Caco-2 (cell line): ENCODE measurements around the gene DOCK2. TPM values are rescaled to one million over a fixed set of nuclear protein-coding genes. Genes with fewer than 3 reads are reported as not detected.
"Not testable (repeated sequence)": the region's sequence is repeated elsewhere in the genome, so short reads cannot be mapped to it uniquely, and the experiment has no call there.

ENCODE experiments used
- BruUV-seq: library from RNA; stranded (reverse); fragments of 400-500 nt; replicated peaks from 2 replicates; lab custom pipeline; 2021; lab: Mats Ljungman, UMichigan
- CTCF ChIA-PET: fragments of 300-600 bp; sonication (Branson Sonifier 250); formaldehyde crosslinking; loops from one replicate; lab custom pipeline; 2022; ENCODE audit warnings: antibody characterized with exemption; lab: Charles Lee
- POLR2A ChIA-PET: fragments of 300-600 bp; sonication (Branson Sonifier 250); formaldehyde crosslinking; loops from one replicate; lab custom pipeline; 2022; ENCODE audit warnings: antibody characterized with exemption; lab: Charles Lee
- DNase-seq, 2 experiments: peaks; one replicate each; pipeline versions ENCODE4 v3.0.0 to v3.0.0-alpha.2; 2020 to 2022
- H3K27me3 ChIP-seq: replicated peaks from 2 replicates; pipeline ENCODE4 v1.6.0; 2011; ENCODE audit warnings: low read length; ENCODE audit not compliant: control insufficient read depth, insufficient read depth
- H3K36me3 ChIP-seq: 2 replicates; pipeline ENCODE4 v1.5.1; 2011; ENCODE audit warnings: low read length; ENCODE audit not compliant: control insufficient read depth, insufficient read depth
- H3K4me1 ChIP-seq: fragments of 250-450 bp; sonication (Bioruptor Pico); 2 replicates; pipeline ENCODE4 v1.5.1; 2020; ENCODE audit warnings: mild to moderate bottlenecking
- H3K4me3 ChIP-seq: 2 replicates; pipeline ENCODE4 v1.5.1; 2011; ENCODE audit warnings: low read depth, mild to moderate bottlenecking, control low read depth, low read length
- H3K9me3 ChIP-seq: fragments of 250-450 bp; sonication (Bioruptor Pico); 2 replicates; pipeline ENCODE4 v1.5.1; 2020; ENCODE audit warnings: mild to moderate bottlenecking, moderate library complexity
- H3K27ac Mint-ChIP-seq: one replicate; pipeline ENCODE4 v1.8.0; 2022; ENCODE audit warnings: mixed read lengths; ENCODE audit not compliant: unreplicated experiment
- H3K27me3 Mint-ChIP-seq: one replicate; pipeline ENCODE4 v1.8.0; 2022; ENCODE audit warnings: mixed read lengths; ENCODE audit not compliant: insufficient read depth, unreplicated experiment
- H3K36me3 Mint-ChIP-seq: one replicate; pipeline ENCODE4 v1.8.0; 2022; ENCODE audit warnings: mild to moderate bottlenecking, mixed read lengths; ENCODE audit not compliant: insufficient read depth, unreplicated experiment
- H3K4me1 Mint-ChIP-seq: one replicate; pipeline ENCODE4 v1.8.0; 2022; ENCODE audit warnings: low read depth, mixed read lengths; ENCODE audit not compliant: unreplicated experiment
- H3K4me3 Mint-ChIP-seq: one replicate; pipeline ENCODE4 v1.8.0; 2022; ENCODE audit warnings: mild to moderate bottlenecking, moderate library complexity, mixed read lengths; ENCODE audit not compliant: unreplicated experiment
- H3K9me3 Mint-ChIP-seq: one replicate; pipeline ENCODE4 v1.8.0; 2022; ENCODE audit warnings: mixed read lengths; ENCODE audit not compliant: unreplicated experiment
- CTCF ChIP-seq, 2 experiments: fragments of 200-600 bp in 1 of 2; IDR thresholded peaks; 1 replicate in 1 of 2; 2 replicates in 1 of 2; pipeline versions ENCODE4 v1.5.1 to v1.8.0; 2011 to 2022; ENCODE audit warnings: antibody characterized with exemption in 1 of 2, control low read depth in 1 of 2, inconsistent platforms in 1 of 2, low read depth in 1 of 2, low read length in 1 of 2, mild to moderate bottlenecking in 1 of 2, moderate library complexity in 1 of 2; ENCODE audit not compliant: insufficient read depth in 1 of 2, severe bottlenecking in 1 of 2, unreplicated experiment in 1 of 2
- intact Hi-C: fragments of 100-400 bp; cut with micrococcal nuclease; formaldehyde crosslinking; loops from one replicate; pipeline ENCODE4 v1.10.0; 2022; ENCODE audit not compliant: unreplicated experiment
- total RNA-seq: library from RNA; stranded (reverse); gene quantifications from 2 replicates; pipeline ENCODE4 v1.2.3, GENCODE V29; 2022

The DOCK2 gene
- total RNA-seq, 1 experiment from 2014 or later, result 0.09 TPM

- ChIA-PET CTCF (no interaction called here), POLR2A (no interaction called here)
- Mint-ChIP-seq H3K27me3 (peaks cover 3% of the 10 kb centered on the region), H3K36me3 (no peaks in the 10 kb centered on the region), H3K4me3 (no peak overlapping the region), H3K27ac (no peak overlapping the region), H3K4me1 (no peaks in the 10 kb centered on the region), H3K9me3 (peaks cover 2% of the 10 kb centered on the region)
- H3K27me3 ChIP-seq, result no peaks in the 10 kb centered on the region
- no peaks in the 10 kb centered on the region for H3K36me3 ChIP-seq
- H3K4me3 ChIP-seq, result no peak overlapping the region
- no peak for TF ChIP-seq CTCF (IDR thresholded peaks at IDR 0.05; ENCODE audit: insufficient read depth in 1 of 2, low read depth in 1 of 2, low read length in 1 of 2, severe bottlenecking in 1 of 2, unreplicated experiment in 1 of 2)
- no peaks in the 10 kb centered on the region for H3K9me3 ChIP-seq
- no peaks in the 10 kb centered on the region for H3K4me1 ChIP-seq
- DNase-seq, result no peak
- intact Hi-C loops, result no loop called here
- no TSS peak for BruUV-seq
Measured at GRCh38 chr5:169657127-169657526, 20.1 kb downstream of the DOCK2 start.

- H3K4me3 Mint-ChIP-seq, H3K36me3 ChIP-seq, POLR2A ChIA-PET, CTCF ChIA-PET, H3K4me1 Mint-ChIP-seq, BruUV-seq, H3K36me3 Mint-ChIP-seq, H3K9me3 ChIP-seq, H3K27ac Mint-ChIP-seq, H3K27me3 ChIP-seq, intact Hi-C loops, H3K4me1 ChIP-seq, DNase-seq, H3K27me3 Mint-ChIP-seq, H3K4me3 ChIP-seq: not testable (repeated sequence)
- peaks cover 20% of the 10 kb centered on the region for H3K9me3 Mint-ChIP-seq
Measured at GRCh38 chr5:169662451-169662850, 25.4 kb downstream of the DOCK2 start.

- intact Hi-C loops, result no loop called here
- Histone ChIP-seq H3K36me3 (no peaks in the 10 kb centered on the region), H3K4me3 (no peak overlapping the region), H3K4me1 (no peaks in the 10 kb centered on the region), H3K27me3 (no peaks in the 10 kb centered on the region), H3K9me3 (peaks cover 8% of the 10 kb centered on the region; the same call in 1 of the 2 replicates)
- peaks cover 7% of the 10 kb centered on the region for H3K27me3 Mint-ChIP-seq
- ChIA-PET CTCF (no interaction called here), POLR2A (no interaction called here)
- H3K4me1 Mint-ChIP-seq, result no peaks in the 10 kb centered on the region
- H3K36me3 Mint-ChIP-seq, result no peaks in the 10 kb centered on the region
- DNase-seq, result no peak
- no TSS peak for BruUV-seq
- H3K27ac Mint-ChIP-seq, result no peak overlapping the region
- no peak overlapping the region for H3K4me3 Mint-ChIP-seq
- H3K9me3 Mint-ChIP-seq, result peaks cover 20% of the 10 kb centered on the region
- TF ChIP-seq CTCF (IDR thresholded peaks at IDR 0.05; ENCODE audit: insufficient read depth in 1 of 2, low read depth in 1 of 2, low read length in 1 of 2, severe bottlenecking in 1 of 2, unreplicated experiment in 1 of 2), result no peak
Measured at GRCh38 chr5:169663537-169663936, 26.5 kb downstream of the DOCK2 start.

- no peaks in the 10 kb centered on the region for H3K36me3 Mint-ChIP-seq
- Histone ChIP-seq H3K4me1 (no peaks in the 10 kb centered on the region), H3K4me3 (no peak overlapping the region), H3K36me3 (no peaks in the 10 kb centered on the region), H3K9me3 (peaks cover 8% of the 10 kb centered on the region; the same call in 1 of the 2 replicates), H3K27me3 (no peaks in the 10 kb centered on the region; the same call in 1 of the 2 replicates)
- no TSS peak for BruUV-seq
- H3K9me3 Mint-ChIP-seq, result peaks cover 20% of the 10 kb centered on the region
- DNase-seq, result no peak
- no peak overlapping the region for H3K27ac Mint-ChIP-seq
- intact Hi-C loops, result no loop called here
- no peak overlapping the region for H3K4me3 Mint-ChIP-seq
- no peaks in the 10 kb centered on the region for H3K4me1 Mint-ChIP-seq
- POLR2A ChIA-PET, result no interaction called here
- CTCF ChIA-PET, result no interaction called here
- TF ChIP-seq CTCF (IDR thresholded peaks at IDR 0.05; ENCODE audit: insufficient read depth in 1 of 2, low read depth in 1 of 2, low read length in 1 of 2, severe bottlenecking in 1 of 2, unreplicated experiment in 1 of 2), result no peak
- peaks cover 11% of the 10 kb centered on the region for H3K27me3 Mint-ChIP-seq
Measured at GRCh38 chr5:169666365-169666764, 29.3 kb downstream of the DOCK2 start.
